K562 (cell line): ENCODE results near the gene TPGS1. TPM values are rescaled to one million over a fixed set of nuclear protein-coding genes. Genes with fewer than 3 reads are reported as not detected.

Experiments
- CAMTA2 ChIP-seq: fragments of 250-450 bp; sonication (Bioruptor Pico); conservative IDR thresholded peaks from 2 replicates; pipeline ENCODE4 v1.5.1; 2022
- CHAMP1 ChIP-seq: fragments of 450-650 bp; IDR thresholded peaks from 2 replicates; pipeline ENCODE4 v1.6.1; 2016; ENCODE audit warnings: mild to moderate bottlenecking
- HLTF ChIP-seq: fragments of 450-650 bp; IDR thresholded peaks from 2 replicates; pipeline ENCODE4 v1.6.1; 2016
- IFI16 ChIP-seq: fragments of 250-450 bp; sonication (Bioruptor Pico); IDR thresholded peaks from 2 replicates; pipeline ENCODE4 v2.1.2; 2022; ENCODE audit warnings: mild to moderate bottlenecking, inconsistent platforms
- KAT2B ChIP-seq: IDR thresholded peaks from one replicate; pipeline ENCODE4 v1.6.1; 2012; ENCODE audit warnings: low read depth, mild to moderate bottlenecking, control low read depth, inconsistent platforms, low read length, moderate library complexity
- MAFG ChIP-seq: fragments of 450-650 bp; conservative IDR thresholded peaks from 2 replicates; pipeline ENCODE4 v1.6.1; 2016; ENCODE audit warnings: missing genetic modification characterization, missing compliant biosample characterization
- NBN ChIP-seq: fragments of 450-650 bp; IDR thresholded peaks from 2 replicates; pipeline ENCODE4 v1.6.1; 2016; ENCODE audit warnings: low read depth, mild to moderate bottlenecking
- NFATC3 ChIP-seq: fragments of 450-650 bp; IDR thresholded peaks from 2 replicates; pipeline ENCODE4 v1.6.1; 2017; ENCODE audit warnings: mild to moderate bottlenecking
- RFX5 ChIP-seq: IDR thresholded peaks from 2 replicates; pipeline ENCODE4 v1.6.1; 2011; ENCODE audit warnings: low read depth, mild to moderate bottlenecking, improper control_type of control experiment, low read length
- SNRNP70 ChIP-seq: fragments of 200-400 bp; formaldehyde crosslinking; optimal IDR thresholded peaks from 2 replicates; pipeline ENCODE3; 2017; ENCODE audit warnings: low read depth, low read length
- TAF15 ChIP-seq: fragments of 200-400 bp; formaldehyde crosslinking; IDR thresholded peaks from 2 replicates; pipeline ENCODE4 v1.6.1; 2017; ENCODE audit warnings: mild to moderate bottlenecking, low read depth, low read length, moderate library complexity
- TAL1 ChIP-seq: fragments of 450-650 bp; IDR thresholded peaks from 2 replicates; pipeline ENCODE4 v1.6.1; 2016; ENCODE audit warnings: mild to moderate bottlenecking
- TFAP4 ChIP-seq: sonication (generic); formaldehyde crosslinking; IDR thresholded peaks from 2 replicates; pipeline ENCODE4 v1.8.0; 2022; ENCODE audit warnings: missing genetic modification reagents, mild to moderate bottlenecking, moderate library complexity, borderline replicate concordance
- TGIF2 ChIP-seq: sonication (generic); formaldehyde crosslinking; IDR thresholded peaks from 2 replicates; pipeline ENCODE4 v1.8.1; 2022; ENCODE audit warnings: mild to moderate bottlenecking, missing genetic modification reagents, moderate library complexity
- ZNF280B ChIP-seq: fragments of 250-450 bp; sonication (Bioruptor Pico); IDR thresholded peaks from 2 replicates; pipeline ENCODE4 v1.5.1; 2021; ENCODE audit warnings: mild to moderate bottlenecking
- ZNF41 ChIP-seq: fragments of 250-450 bp; sonication (Bioruptor Pico); conservative IDR thresholded peaks from 2 replicates; pipeline ENCODE4 v1.4.0; 2020; ENCODE audit warnings: mild to moderate bottlenecking
- ZNF586 ChIP-seq: fragments of 450-650 bp; formaldehyde crosslinking; conservative IDR thresholded peaks from 2 replicates; pipeline ENCODE4 v1.4.0; 2020; ENCODE audit warnings: mild to moderate bottlenecking, moderate library complexity
- ZNF655 ChIP-seq: fragments of 250-450 bp; sonication (Bioruptor Pico); IDR thresholded peaks from 2 replicates; pipeline ENCODE4 v1.5.0; 2021
- ZNF695 ChIP-seq: fragments of 450-650 bp; formaldehyde crosslinking; IDR thresholded peaks from 2 replicates; pipeline ENCODE4 v1.4.0; 2020; ENCODE audit warnings: mild to moderate bottlenecking, moderate library complexity
- ZNF740 ChIP-seq, 3 experiments: fragments of 200-800 bp in 1 of 3; sonication (Bioruptor generic) in 1 of 3; sonication (generic) in 1 of 3; formaldehyde crosslinking in 1 of 3; IDR thresholded peaks; 2 replicates each; pipeline versions ENCODE4 v1.6.1 to v1.8.0; 2016 to 2022; ENCODE audit warnings: mild to moderate bottlenecking in 2 of 3, missing compliant biosample characterization in 2 of 3, missing genetic modification characterization in 2 of 3, missing genetic modification reagents in 1 of 3
- polyA plus RNA-seq, 8 experiments: library from polyadenylated mRNA; depleted of rRNA in 4 of 8; stranded (reverse) in 5 of 8; unstranded in 3 of 8; fragments of >200 nt; fragmentation: Nextera tagmentation in 2 of 8; fragmentation: Illumina TruSeq in 1 of 8; extraction: Ambion mirVana in 2 of 8; extraction: Trizol in 1 of 8; gene quantifications; 2 replicates each; pipeline versions ENCODE4 v1.2.1 to v1.2.3, GENCODE V29; 2011 to 2014; ENCODE audit warnings: inconsistent platforms in 1 of 8, missing spikeins in 1 of 8
- total RNA-seq, 7 experiments: library from RNA; depleted of rRNA in 6 of 7; stranded (reverse); fragments of >200 nt in 6 of 7; fragmentation: Illumina TruSeq in 2 of 7; extraction: Trizol in 2 of 7; gene quantifications; 2 replicates each; pipeline versions ENCODE4 v1.2.1 to v1.2.3, GENCODE V29; 2011 to 2021; ENCODE audit warnings: low replicate concordance in 1 of 7

TPGS1 gene
- total and polyA plus RNA-seq, 9 of the 15 experiments (the other 6 are each of a cell fraction or from before 2014, with no cell fraction given): 0.30 to 31.6 (median 1.2) TPM; not detected in 2

GRCh38 chr19:488505-489417 is 18.5 kb upstream of the TPGS1 start (continued):
- TF ChIP-seq SNRNP70: no peak
- no peak for TF ChIP-seq ZNF41
- no peak for TF ChIP-seq MAFG (tag)
- TF ChIP-seq CHAMP1: no peak
- TF ChIP-seq CAMTA2 (CRISPR knock-in tag): no peak
- TF ChIP-seq ZNF655 (CRISPR knock-in tag): no peak
- TF ChIP-seq ZNF740 (CRISPR knock-in tag; IDR thresholded peaks at IDR 0.05): no peak; the same call in 1 of the 2 replicates
- TF ChIP-seq ZNF740 (tag; IDR thresholded peaks at IDR 0.05): 0 out of 4 replicates have a peak, but pooled peaks of 1 of the 2 experiments have one; percentile 27
- TF ChIP-seq HLTF: no peak
- TF ChIP-seq ZNF586 (CRISPR knock-in tag): no peak
- no peak for TF ChIP-seq TAF15
- TF ChIP-seq RFX5: no peak
- TF ChIP-seq ZNF280B (CRISPR knock-in tag): no peak
- TF ChIP-seq IFI16 (CRISPR knock-in tag): no peak
- TF ChIP-seq NBN: no peak
- peak; percentile 40 for TF ChIP-seq KAT2B
- peak; percentile 92 for TF ChIP-seq TFAP4 (CRISPR knock-in tag)
- TF ChIP-seq TAL1: no peak
- TF ChIP-seq TGIF2 (CRISPR knock-in tag): no peak
- TF ChIP-seq ZNF695 (CRISPR knock-in tag): no peak
- no peak for TF ChIP-seq NFATC3
